Neutrophil (primary cell): ENCODE measurements around the gene CCND2.

Experiments
- H3K27ac ChIP-seq: fragments of 200-600 bp; sonication (generic); 2 replicates; pipeline ENCODE4 v1.5.1; 2016; ENCODE audit warnings: mild to moderate bottlenecking, moderate library complexity
- H3K27me3 ChIP-seq: fragments of 200-600 bp; sonication (generic); 2 replicates; pipeline ENCODE4 v1.6.0; 2016; ENCODE audit warnings: mild to moderate bottlenecking
- H3K36me3 ChIP-seq: fragments of 200-600 bp; sonication (generic); 2 replicates; pipeline ENCODE4 v1.5.1; 2017
- H3K4me1 ChIP-seq, 2 experiments: fragments of 200-600 bp in 1 of 2; sonication (generic) in 1 of 2; 1 replicate in 1 of 2; 2 replicates in 1 of 2; pipeline versions ENCODE4 v1.5.1 to v1.6.1; 2013 to 2016; ENCODE audit warnings: low read depth in 1 of 2, low read length in 1 of 2, mild to moderate bottlenecking in 1 of 2, moderate library complexity in 1 of 2; ENCODE audit not compliant: control insufficient read depth in 1 of 2, insufficient read depth in 1 of 2
- H3K4me3 ChIP-seq, 2 experiments: fragments of 200-600 bp in 1 of 2; sonication (generic) in 1 of 2; 1 replicate in 1 of 2; 2 replicates in 1 of 2; pipeline ENCODE4 v1.5.1; 2013 to 2016; ENCODE audit warnings: low read depth in 1 of 2, low read length in 1 of 2, mild to moderate bottlenecking in 1 of 2, moderate library complexity in 1 of 2
- H3K9me3 ChIP-seq: fragments of 200-600 bp; sonication (generic); 2 replicates; pipeline ENCODE4 v1.5.1; 2016
- CTCF ChIP-seq: fragments of 200-600 bp; sonication (generic); IDR thresholded peaks from 2 replicates; pipeline ENCODE4 v1.5.1; 2016; ENCODE audit warnings: antibody characterized with exemption

CCND2 gene

DNA sequence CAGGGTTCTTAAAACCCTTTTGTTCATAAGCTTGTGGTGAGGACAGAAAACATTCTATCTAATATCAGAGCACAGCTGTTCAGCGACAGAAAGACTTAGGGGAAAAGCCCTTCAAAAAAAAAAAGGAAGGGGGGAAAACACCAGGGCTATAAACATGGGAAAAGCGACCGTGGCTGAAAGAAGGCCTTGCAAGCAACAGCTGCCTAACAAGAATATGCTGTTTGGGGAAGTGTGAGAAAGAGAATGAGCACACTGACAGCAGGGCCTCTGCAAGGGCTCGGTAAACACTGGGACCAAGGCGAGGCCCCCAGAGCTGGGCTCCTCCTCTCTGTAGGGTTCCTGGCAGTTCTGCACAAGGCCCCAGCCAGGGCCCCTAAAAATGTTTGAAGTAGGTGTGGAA is 27.4 kb upstream of the CCND2 start:
- Histone ChIP-seq H3K4me1 (peaks cover 45 to 49% of the 10 kb centered on the region in 2 experiments), H3K9me3 (no peaks in the 10 kb centered on the region), H3K4me3 (no peak overlapping the region), H3K27ac (peak overlapping the region; percentile 55), H3K36me3 (no peaks in the 10 kb centered on the region), H3K27me3 (no peaks in the 10 kb centered on the region)
- no peak for TF ChIP-seq CTCF

- Histone ChIP-seq H3K9me3 (no peaks in the 10 kb centered on the region), H3K4me1 (peaks cover 7 to 8% of the 10 kb centered on the region in 2 experiments), H3K27me3 (no peaks in the 10 kb centered on the region), H3K36me3 (no peaks in the 10 kb centered on the region), H3K4me3 (no peak overlapping the region), H3K27ac (no peak overlapping the region)
- TF ChIP-seq CTCF: no peak
Observed at GRCh38 chr12:4250691-4251090, 22.9 kb upstream of the CCND2 start.

DNA sequence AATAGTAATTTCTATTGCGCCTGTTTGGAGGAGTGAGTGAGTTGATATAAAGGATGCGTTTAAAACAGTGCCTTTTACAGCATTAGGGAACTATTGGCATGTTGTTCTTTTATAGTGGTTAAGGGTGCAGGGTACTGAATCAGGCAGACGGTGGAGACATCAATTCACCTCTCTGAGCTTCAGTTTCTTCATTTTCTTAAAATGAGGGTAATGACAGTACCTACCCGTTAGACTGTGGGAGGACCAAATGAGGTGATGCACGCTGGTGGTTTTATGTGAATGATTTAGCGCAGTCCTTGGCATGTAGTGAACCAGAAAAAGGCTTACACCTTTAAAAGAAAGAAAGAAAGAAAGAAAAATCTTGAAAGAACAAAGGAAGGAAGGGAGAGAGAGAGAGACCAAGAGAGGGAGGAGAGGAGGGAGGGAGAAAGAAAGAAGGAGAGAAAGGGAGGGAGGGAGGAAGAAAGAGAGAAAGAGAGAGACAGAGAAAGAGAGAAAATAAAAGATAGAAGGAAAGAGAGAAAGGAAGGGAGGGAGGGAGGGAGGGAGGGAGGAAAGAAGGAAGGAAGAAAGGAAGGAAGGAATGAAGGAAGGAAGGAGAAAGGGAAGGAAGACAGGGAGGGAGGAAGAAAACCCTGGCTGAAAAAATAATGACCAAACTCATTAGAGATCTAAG is 22.2 kb upstream of the CCND2 start:
- Histone ChIP-seq H3K4me3 (no peak overlapping the region), H3K36me3 (no peaks in the 10 kb centered on the region)
- no peak for TF ChIP-seq CTCF

GRCh38 chr12:4251967-4252366 is 21.6 kb upstream of the CCND2 start:
- H3K27me3 ChIP-seq: no peaks in the 10 kb centered on the region
- no peak overlapping the region for H3K4me3 ChIP-seq
- no peaks in the 10 kb centered on the region for H3K36me3 ChIP-seq
- H3K27ac ChIP-seq: no peak overlapping the region
- no peaks in the 10 kb centered on the region for H3K4me1 ChIP-seq
- TF ChIP-seq CTCF: no peak
- no peaks in the 10 kb centered on the region for H3K9me3 ChIP-seq

More for the DNA sequence above, 22.2 kb upstream of the CCND2 start:
- H3K4me1 ChIP-seq: peaks cover 2% of the 10 kb centered on the region in 2 experiments
- H3K27me3 ChIP-seq: no peaks in the 10 kb centered on the region
- no peaks in the 10 kb centered on the region for H3K9me3 ChIP-seq
- H3K27ac ChIP-seq: no peak overlapping the region

DNA sequence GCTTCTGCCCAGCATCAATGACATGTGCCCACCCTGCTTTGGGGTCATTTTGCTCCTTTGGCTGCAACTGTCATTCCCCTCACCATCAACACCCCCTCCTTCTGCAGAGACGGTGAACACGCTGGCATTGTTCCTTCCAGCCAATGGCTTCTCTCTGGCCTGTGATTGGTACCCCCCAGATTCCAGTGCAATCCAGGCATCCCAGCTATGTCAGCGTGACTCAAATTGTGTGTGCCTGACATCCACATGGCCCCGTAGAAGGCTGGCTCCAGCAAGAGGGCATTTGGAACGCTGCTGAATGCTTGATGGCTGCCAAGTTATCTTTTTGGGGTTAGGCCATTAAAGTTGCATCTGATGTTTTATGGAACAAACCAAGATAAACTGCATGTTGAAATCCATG is 21.0 kb upstream of the CCND2 start:
- TF ChIP-seq CTCF: no peak
- Histone ChIP-seq H3K4me3 (no peak overlapping the region), H3K4me1 (no peaks in the 10 kb centered on the region), H3K27ac (no peak overlapping the region), H3K36me3 (no peaks in the 10 kb centered on the region), H3K9me3 (no peaks in the 10 kb centered on the region), H3K27me3 (no peaks in the 10 kb centered on the region)
